ENCODE measurements around the gene OAF.

DNA sequence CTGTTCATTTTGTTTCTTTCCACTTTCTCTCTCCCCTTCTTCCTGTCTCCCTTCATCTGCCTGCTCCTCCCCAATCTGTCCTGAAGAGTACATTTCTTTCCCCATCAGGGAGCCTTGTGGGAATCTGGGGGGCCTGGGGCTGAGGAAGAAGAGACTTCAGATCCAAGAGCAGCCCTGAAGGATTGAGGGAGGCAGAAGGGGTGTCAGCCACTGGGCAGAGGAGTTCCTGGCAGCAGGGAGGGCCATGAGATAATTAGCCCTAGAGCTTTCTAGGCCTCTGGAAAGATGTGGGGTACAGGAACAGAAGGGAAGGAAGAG is 24.4 kb upstream of the OAF start:
- no peak for TF ChIP-seq SUZ12 (IDR thresholded peaks at IDR 0.05; ENCODE audit: extremely low read depth, insufficient read depth, insufficient read length)
- no peak for TF ChIP-seq YY1 (IDR thresholded peaks at IDR 0.05; ENCODE audit: insufficient read depth, insufficient read length)
- TF ChIP-seq ZNF274 (IDR thresholded peaks at IDR 0.05; ENCODE audit: low read depth, low read length), result no peak
